NCI-H2196 treated with DMSO at 0.1 percent for 48 hours (cell line): ENCODE data around the gene NRXN3.

ENCODE experiments used
- DNase-seq: peaks from one replicate; lab custom pipeline; 2025; ENCODE audit not compliant: unreplicated experiment; lab: John Stamatoyannopoulos, UW

NRXN3 gene

GRCh38 chr14:78170203-78170602 lies at the start of gene NRXN3:
Gene NRXN3 (plus strand): TSS chr14:78170373. CDS start chr14:78243094, 72,721 bp downstream.
- DNase-seq = no peak

GRCh38 chr14:78122436-78122835 lies 47.7 kb upstream of the NRXN3 start:
- no peak for DNase-seq

GRCh38 chr14:78123650-78124253 lies 46.4 kb upstream of the NRXN3 start:
- DNase-seq = no peak

GRCh38 chr14:78127961-78128360 lies 42.2 kb upstream of the NRXN3 start:
- no peak for DNase-seq

GRCh38 chr14:78129375-78129774 lies 40.8 kb upstream of the NRXN3 start:
- DNase-seq = no peak

GRCh38 chr14:78130356-78130755 lies 39.8 kb upstream of the NRXN3 start:
- DNase-seq = no peak

GRCh38 chr14:78131201-78131600 lies 39.0 kb upstream of the NRXN3 start:
- DNase-seq = no peak

- no peak for DNase-seq
Measured at GRCh38 chr14:78131616-78132015, 38.6 kb upstream of the NRXN3 start.

- DNase-seq = no peak
Measured at GRCh38 chr14:78135450-78135891, 34.7 kb upstream of the NRXN3 start.

GRCh38 chr14:78136695-78137094 lies 33.5 kb upstream of the NRXN3 start:
- no peak for DNase-seq

GRCh38 chr14:78141590-78141989 lies 28.6 kb upstream of the NRXN3 start:
- no peak for DNase-seq

- DNase-seq = no peak
Measured at GRCh38 chr14:78142998-78143397, 27.2 kb upstream of the NRXN3 start.

GRCh38 chr14:78143489-78144145 lies 26.6 kb upstream of the NRXN3 start:
- DNase-seq = no peak

GRCh38 chr14:78152201-78153063 lies 17.7 kb upstream of the NRXN3 start:
- DNase-seq = no peak

GRCh38 chr14:78153064-78153341 lies 17.2 kb upstream of the NRXN3 start:
- no peak for DNase-seq

GRCh38 chr14:78154827-78155226 lies 15.3 kb upstream of the NRXN3 start:
- DNase-seq = no peak

- no peak for DNase-seq
Measured at GRCh38 chr14:78156196-78156595, 14.0 kb upstream of the NRXN3 start.

- no peak for DNase-seq
Measured at GRCh38 chr14:78157494-78158437, 12.4 kb upstream of the NRXN3 start.

GRCh38 chr14:78162202-78162601 lies 8.0 kb upstream of the NRXN3 start:
- no peak for DNase-seq

GRCh38 chr14:78164226-78164853 lies 5.8 kb upstream of the NRXN3 start:
- DNase-seq = no peak

- DNase-seq = no peak
Measured at GRCh38 chr14:78172428-78172827, 2.3 kb downstream of the NRXN3 start.
